Mucosa of descending colon (tissue), 3 donors: ENCODE data around the gene MYLK2. TPM values are rescaled to one million over a fixed set of nuclear protein-coding genes. Genes with fewer than 3 reads are reported as not detected.

Source experiments
- ATAC-seq: fragments of 200-7000 bp; cut with Tn5 transposase; one replicate; pipeline ENCODE4 v1.9.1; 2020; ENCODE audit warnings: mild to moderate bottlenecking, moderate library complexity
- DNase-seq, 3 donors: peaks; one replicate each; pipeline ENCODE4 v3.0.0-alpha.2; 2020
- H3K36me3 ChIP-seq: fragments of 200-600 bp; one replicate; pipeline ENCODE4 v1.8.0; 2021; ENCODE audit warnings: low read depth, mild to moderate bottlenecking
- H3K4me1 ChIP-seq: fragments of 200-600 bp; one replicate; pipeline ENCODE4 v1.8.0; 2021; ENCODE audit warnings: low read depth, mild to moderate bottlenecking
- H3K4me3 ChIP-seq: fragments of 200-600 bp; one replicate; pipeline ENCODE4 v1.8.0; 2021; ENCODE audit warnings: mild to moderate bottlenecking
- H3K9me3 ChIP-seq: fragments of 200-600 bp; one replicate; pipeline ENCODE4 v1.8.0; 2021; ENCODE audit warnings: mild to moderate bottlenecking
- intact Hi-C, 2 donors: fragments of 100-400 bp; cut with DNase I in 1 of 2; cut with micrococcal nuclease in 1 of 2; formaldehyde crosslinking; loops; one replicate each; pipeline versions ENCODE4 v1.11.0 to v1.11.1; 2022; cut with DNase I, micrococcal nuclease
- total RNA-seq, 3 donors: library from RNA; stranded (reverse); fragmentation: NEBNext Ultra II Directional in 2 of 3; extraction: Animal tissue kit (Norgen Biotek cat#: 25700) in 2 of 3; gene quantifications; one replicate each; pipeline versions ENCODE4 v1.2.1 to v1.2.4, GENCODE V29; 2021 to 2023
- TF ChIP-seq, protein P1 (sequence below): fragments of 200-600 bp; IDR thresholded peaks from one replicate; pipeline ENCODE4 v1.8.0; 2022; ENCODE audit warnings: antibody characterized with exemption, mild to moderate bottlenecking
- donor health status: DM: no; HTN: no; CAD: no; lungs with moderate emphysema.
- donor health status: DM: no; HTN: no; CAD: no.
- donor health status: DM: no; HTN: yes; CAD: no.

MYLK2 gene
- total RNA-seq, 3 donors from 2014 or later, result 0.09 to 0.31 TPM; not detected in 1

- TF ChIP-seq, protein P1, sequence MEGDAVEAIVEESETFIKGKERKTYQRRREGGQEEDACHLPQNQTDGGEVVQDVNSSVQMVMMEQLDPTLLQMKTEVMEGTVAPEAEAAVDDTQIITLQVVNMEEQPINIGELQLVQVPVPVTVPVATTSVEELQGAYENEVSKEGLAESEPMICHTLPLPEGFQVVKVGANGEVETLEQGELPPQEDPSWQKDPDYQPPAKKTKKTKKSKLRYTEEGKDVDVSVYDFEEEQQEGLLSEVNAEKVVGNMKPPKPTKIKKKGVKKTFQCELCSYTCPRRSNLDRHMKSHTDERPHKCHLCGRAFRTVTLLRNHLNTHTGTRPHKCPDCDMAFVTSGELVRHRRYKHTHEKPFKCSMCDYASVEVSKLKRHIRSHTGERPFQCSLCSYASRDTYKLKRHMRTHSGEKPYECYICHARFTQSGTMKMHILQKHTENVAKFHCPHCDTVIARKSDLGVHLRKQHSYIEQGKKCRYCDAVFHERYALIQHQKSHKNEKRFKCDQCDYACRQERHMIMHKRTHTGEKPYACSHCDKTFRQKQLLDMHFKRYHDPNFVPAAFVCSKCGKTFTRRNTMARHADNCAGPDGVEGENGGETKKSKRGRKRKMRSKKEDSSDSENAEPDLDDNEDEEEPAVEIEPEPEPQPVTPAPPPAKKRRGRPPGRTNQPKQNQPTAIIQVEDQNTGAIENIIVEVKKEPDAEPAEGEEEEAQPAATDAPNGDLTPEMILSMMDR, result no peak
- intact Hi-C loops, result no loop called here
- no peak for ATAC-seq
- Histone ChIP-seq H3K36me3 (no peaks in the 10 kb centered on the region), H3K4me1 (no peaks in the 10 kb centered on the region), H3K9me3 (no peaks in the 10 kb centered on the region), H3K4me3 (no peak overlapping the region)
- DNase-seq, result no peak
Measured at GRCh38 chr20:31843881-31844280, 24.7 kb downstream of the MYLK2 start.

DNA sequence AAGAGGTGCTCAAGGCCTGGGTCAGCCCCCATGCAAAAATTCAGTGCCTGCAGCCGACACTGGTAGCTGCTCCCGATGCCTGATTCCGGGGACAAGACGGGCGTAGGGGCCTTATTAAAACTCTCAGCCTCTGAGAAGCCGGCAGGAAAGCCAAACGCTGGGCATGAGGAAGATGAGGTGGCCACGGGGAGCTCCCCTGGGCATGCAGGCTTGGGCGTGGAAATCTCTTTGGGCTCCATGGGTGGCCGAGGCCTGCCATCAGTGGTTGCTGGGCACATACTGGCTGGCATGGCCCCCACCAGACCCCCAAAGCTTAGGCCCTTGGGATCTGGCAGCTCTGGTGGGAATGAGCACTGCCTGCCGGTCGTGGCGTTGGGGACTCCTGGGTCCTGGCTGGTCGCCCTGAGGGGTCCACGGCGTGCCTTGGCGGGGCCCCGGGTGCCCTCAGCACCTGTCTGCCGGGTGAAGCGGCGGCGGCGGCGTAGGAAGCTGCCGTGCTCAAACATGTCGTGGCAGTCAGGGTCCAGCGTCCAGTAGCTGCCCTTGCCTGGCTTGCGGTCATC, 25.7 kb downstream of the MYLK2 start:
- intact Hi-C loops, result no loop called here
- DNase-seq (no peak), ATAC-seq (no peak)
- H3K4me3 ChIP-seq, result no peak overlapping the region
- no peaks in the 10 kb centered on the region for H3K36me3 ChIP-seq
- TF ChIP-seq, protein P1, result no peak
- no peaks in the 10 kb centered on the region for H3K9me3 ChIP-seq
- peaks cover 3% of the 10 kb centered on the region for H3K4me1 ChIP-seq

GRCh38 chr20:31845300-31845863, 26.2 kb downstream of the MYLK2 start, which contains the start of gene FOXS1:
Gene FOXS1 (minus strand): TSS chr20:31845604. CDS start chr20:31845542, 62 bp downstream.
- peaks cover 3% of the 10 kb centered on the region for H3K4me1 ChIP-seq
- intact Hi-C loops, result no loop called here
- TF ChIP-seq, protein P1, result no peak
- DNase-seq, result no peak
- H3K36me3 ChIP-seq, result no peaks in the 10 kb centered on the region
- ATAC-seq, result no peak
- no peaks in the 10 kb centered on the region for H3K9me3 ChIP-seq
- H3K4me3 ChIP-seq, result no peak within 1 kb of the TSS

DNA sequence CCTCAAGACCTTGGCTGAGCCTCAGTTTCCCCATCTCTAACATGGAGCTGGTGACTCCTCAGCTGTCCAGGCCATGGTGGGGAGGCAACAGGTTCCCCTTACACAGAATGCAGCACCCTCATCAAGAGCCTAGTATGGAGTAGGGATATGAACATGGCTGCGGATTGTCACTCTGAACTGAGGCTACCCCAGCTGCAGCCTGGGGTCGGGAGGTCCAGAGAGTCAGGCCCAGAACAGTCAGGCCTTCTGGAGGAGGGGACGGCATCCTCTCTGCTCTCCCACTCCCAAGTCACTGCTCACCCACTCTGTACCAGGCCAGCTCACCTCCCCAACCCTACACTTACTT, 27.6 kb downstream of the MYLK2 start:
- no peak for DNase-seq
- no peaks in the 10 kb centered on the region for H3K36me3 ChIP-seq
- no peak overlapping the region for H3K4me3 ChIP-seq
- peaks cover 3% of the 10 kb centered on the region for H3K4me1 ChIP-seq
- TF ChIP-seq, protein P1, result no peak
- intact Hi-C loops, result no loop called here
- H3K9me3 ChIP-seq, result no peaks in the 10 kb centered on the region
- no peak for ATAC-seq

DNA sequence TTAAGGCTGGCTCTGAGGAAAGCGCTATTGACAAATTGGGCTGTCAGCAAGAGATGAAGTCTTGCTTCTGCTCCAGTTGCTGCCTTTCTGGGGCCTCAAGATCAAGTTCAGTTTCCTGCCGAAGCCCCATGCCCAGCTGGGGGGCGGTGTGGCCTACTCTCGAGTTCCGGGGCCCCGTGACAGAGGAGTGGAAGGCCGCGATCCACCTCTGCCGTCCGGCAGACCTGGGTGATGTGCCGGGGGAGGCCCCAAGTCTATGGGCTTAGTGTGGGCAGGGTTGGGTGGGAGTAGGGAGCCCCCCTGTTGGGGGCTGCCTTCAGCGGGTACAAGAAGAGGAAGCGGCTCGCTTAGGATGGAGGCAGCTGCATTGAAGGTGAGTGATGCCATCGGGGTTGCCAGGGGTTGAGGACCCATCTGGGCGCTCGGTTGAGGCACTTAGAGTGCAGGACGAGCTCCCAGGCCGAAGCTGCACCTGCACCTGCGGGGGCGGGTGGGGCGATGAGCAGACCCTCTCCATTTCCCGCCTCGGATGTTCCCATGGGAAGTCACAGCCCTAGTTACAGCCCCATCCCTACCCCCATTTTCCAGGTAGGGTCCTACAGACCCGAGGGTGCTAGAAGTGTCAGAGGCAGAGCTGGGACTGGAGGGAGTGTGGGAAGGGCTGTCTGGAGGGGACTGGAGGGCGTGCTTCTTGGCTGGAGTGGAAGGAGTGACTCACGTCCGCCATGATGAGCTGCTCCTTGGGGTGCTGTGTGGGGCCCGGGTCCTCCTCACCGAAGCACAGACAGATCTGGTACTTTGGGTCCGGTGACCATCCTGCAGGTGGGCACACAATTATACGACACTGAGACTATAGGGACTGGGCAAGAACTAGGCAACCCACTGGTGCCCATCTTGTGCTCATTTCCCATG, 29.2 kb downstream of the MYLK2 start:
- no peak for DNase-seq
- intact Hi-C loops, result no loop called here

More for the DNA sequence above, 29.2 kb downstream of the MYLK2 start:
- no peak overlapping the region for H3K4me3 ChIP-seq
- peaks cover 3% of the 10 kb centered on the region for H3K4me1 ChIP-seq
- TF ChIP-seq, protein P1, result no peak
- H3K9me3 ChIP-seq, result no peaks in the 10 kb centered on the region
- no peaks in the 10 kb centered on the region for H3K36me3 ChIP-seq
- ATAC-seq, result no peak
